ENCODE measurements around the gene CGREF1. TPM values are rescaled to one million over a fixed set of nuclear protein-coding genes. Genes with fewer than 3 reads are reported as not detected.

The CGREF1 gene
- total and polyA plus RNA-seq, 4 donors, result 0.98 to 16.1 (median 11.7) TPM

- peak; percentile 73 for DNase-seq (ENCODE audit: low spot score)
- Histone ChIP-seq H3K36me3 (ENCODE audit: control insufficient read depth in 4 of 4, insufficient read depth in 3 of 4, low read depth in 1 of 4, low read length in 3 of 4) (peaks cover 3 to 13% (median 9%) of the 10 kb centered on the region in 4 donors), H3K27ac (ENCODE audit: low read depth in 1 of 2, low read length in 2 of 2) (peak overlapping the region; percentile 82 to 87), H3K27me3 (ENCODE audit: control insufficient read depth in 4 of 4, insufficient read depth in 4 of 4, low read length in 3 of 4) (no peaks in the 10 kb centered on the region), H3K4me1 (ENCODE audit: control insufficient read depth in 4 of 4, insufficient read depth in 4 of 4, low read length in 3 of 4) (peaks cover 26 to 87% (median 73%) of the 10 kb centered on the region in 4 donors), H3K9me3 (ENCODE audit: control insufficient read depth in 4 of 4, low read length in 3 of 4) (no peaks in the 10 kb centered on the region), H3K4me3 (ENCODE audit: low read depth in 1 of 3, low read length in 3 of 3) (peak overlapping the region in 1 of 3 donors; percentile 1), H3K9ac (ENCODE audit: low read depth in 1 of 2, low read length in 2 of 2) (no peak overlapping the region)
- 28% methylated on average over 10 of the region's 10 CpGs for WGBS
- TF ChIP-seq ZBTB33 (IDR thresholded peaks at IDR 0.05) (peak; percentile 89), NR2F2 (IDR thresholded peaks at IDR 0.05) (peak; percentile 90), RAD21 (IDR thresholded peaks at IDR 0.05) (peak in 1 of 2 donors; percentile 56), HNF4G (IDR thresholded peaks at IDR 0.05) (peak; percentile 97), SP1 (IDR thresholded peaks at IDR 0.05) (peak; percentile 96), FOXA2 (IDR thresholded peaks at IDR 0.05) (peak; percentile 59), FOXA1 (IDR thresholded peaks at IDR 0.05) (peak; percentile 37), JUND (IDR thresholded peaks at IDR 0.05) (peak; percentile 63 to 71), TAF1 (conservative IDR thresholded peaks at IDR 0.05) (no peak), YY1 (IDR thresholded peaks at IDR 0.05) (peak; percentile 96), RXRA (IDR thresholded peaks at IDR 0.05) (peak; percentile 96 to 98), HNF4A (conservative IDR thresholded peaks at IDR 0.05) (peak; percentile 98 to 99), GABPA (IDR thresholded peaks at IDR 0.05 in 1 of 2, conservative IDR thresholded peaks at IDR 0.05 in 1 of 2) (no peak), REST (IDR thresholded peaks at IDR 0.05) (peak; percentile 64), MAX (IDR thresholded peaks at IDR 0.05) (peak; percentile 93), CTCF (IDR thresholded peaks at IDR 0.05; ENCODE audit: low read depth, low read length, missing input control) (no peak), ATF3 (IDR thresholded peaks at IDR 0.05) (peak; percentile 41), EGR1 (IDR thresholded peaks at IDR 0.05; ENCODE audit: low read depth in 2 of 2) (peak in 1 of 2 donors; percentile 73)
Measured at GRCh38 chr2:27092696-27093429, 26.1 kb downstream of the CGREF1 start.
